MM.1S (cell line): Measurements from ENCODE around the gene MMP15.

Experiments
- DNase-seq: peaks from one replicate; pipeline ENCODE4 v3.0.0-alpha.2; 2015
- H2AFZ ChIP-seq: fragments of 300-600 bp; sonication (generic); 2 replicates; pipeline ENCODE4 v1.6.0; 2016; ENCODE audit warnings: antibody characterized with exemption, low read length
- H3F3A ChIP-seq: fragments of 300-600 bp; sonication (generic); 2 replicates; pipeline ENCODE4 v1.6.1; 2016; ENCODE audit warnings: mild to moderate bottlenecking, antibody characterized with exemption, low read length, moderate library complexity, mixed read lengths; ENCODE audit not compliant: insufficient read depth
- H3K27ac ChIP-seq: fragments of 300-600 bp; sonication (generic); 2 replicates; pipeline ENCODE4 v1.5.1; 2016; ENCODE audit warnings: mild to moderate bottlenecking, low read length
- H3K27me3 ChIP-seq: fragments of 300-600 bp; sonication (generic); replicated peaks from 2 replicates; pipeline ENCODE4 v1.6.0; 2016; ENCODE audit warnings: low read length; ENCODE audit not compliant: insufficient read depth
- H3K36me3 ChIP-seq: fragments of 300-600 bp; sonication (generic); replicated peaks from 2 replicates; pipeline ENCODE4 v1.6.1; 2016; ENCODE audit warnings: mild to moderate bottlenecking, low read length, mixed read lengths; ENCODE audit not compliant: insufficient read depth
- H3K4me1 ChIP-seq: fragments of 300-600 bp; sonication (generic); 2 replicates; pipeline ENCODE4 v1.6.1; 2016; ENCODE audit warnings: low read length, mixed read lengths
- H3K4me2 ChIP-seq: fragments of 300-600 bp; sonication (generic); 2 replicates; pipeline ENCODE4 v1.6.0; 2016; ENCODE audit warnings: low read depth, low read length
- H3K4me3 ChIP-seq: fragments of 300-600 bp; sonication (generic); 2 replicates; pipeline ENCODE4 v1.5.1; 2016; ENCODE audit warnings: low read length, mixed read lengths
- H3K79me2 ChIP-seq: fragments of 300-600 bp; sonication (generic); 2 replicates; pipeline ENCODE4 v1.6.1; 2016; ENCODE audit warnings: mixed run types, low read length, mixed read lengths
- H3K9ac ChIP-seq: fragments of 300-600 bp; sonication (generic); 2 replicates; pipeline ENCODE4 v1.6.1; 2016; ENCODE audit warnings: low read length, mixed read lengths
- H3K9me2 ChIP-seq: fragments of 300-600 bp; sonication (generic); replicated peaks from 2 replicates; pipeline ENCODE4 v1.6.1; 2016; ENCODE audit warnings: mild to moderate bottlenecking, low read length, mixed read lengths; ENCODE audit not compliant: insufficient read depth
- H3K9me3 ChIP-seq: fragments of 300-600 bp; sonication (generic); replicated peaks from 2 replicates; pipeline ENCODE4 v1.6.1; 2016; ENCODE audit warnings: mild to moderate bottlenecking, low read length, mixed read lengths; ENCODE audit not compliant: insufficient read depth
- H4K20me1 ChIP-seq: fragments of 300-600 bp; sonication (generic); 2 replicates; pipeline ENCODE4 v1.6.1; 2016; ENCODE audit warnings: mild to moderate bottlenecking, low read length, moderate library complexity, mixed read lengths; ENCODE audit not compliant: insufficient read depth
- CTCF ChIP-seq: fragments of 300-600 bp; sonication (generic); IDR thresholded peaks from 2 replicates; pipeline ENCODE4 v1.5.1; 2016; ENCODE audit warnings: antibody characterized with exemption, low read length, mixed read lengths
- EZH2 ChIP-seq: fragments of 300-600 bp; sonication (generic); optimal IDR thresholded peaks from 2 replicates; pipeline ENCODE3; 2017; ENCODE audit warnings: low read depth, mild to moderate bottlenecking, antibody characterized with exemption, low read length, mixed read lengths
- EZH2phosphoT487 ChIP-seq: fragments of 300-600 bp; sonication (generic); IDR thresholded peaks from 2 replicates; pipeline ENCODE4 v1.6.1; 2018; ENCODE audit warnings: antibody characterized with exemption, low read length

The MMP15 gene

GRCh38 chr16:58045096-58045495 lies 19.5 kb downstream of the MMP15 start:
- H3K27ac ChIP-seq, result no peak overlapping the region
- no peaks in the 10 kb centered on the region for H4K20me1 ChIP-seq
- H3K27me3 ChIP-seq, result no peaks in the 10 kb centered on the region
- no peaks in the 10 kb centered on the region for H3K9me2 ChIP-seq
- no peak for TF ChIP-seq EZH2
- no peak for TF ChIP-seq CTCF
- no peak for TF ChIP-seq EZH2phosphoT487
- no peak overlapping the region for H3K9ac ChIP-seq
- no peaks in the 10 kb centered on the region for H3K36me3 ChIP-seq
- no peaks in the 10 kb centered on the region for H3K4me1 ChIP-seq
- no peak overlapping the region for H3K4me2 ChIP-seq
- H3K4me3 ChIP-seq, result no peak overlapping the region
- H2AFZ ChIP-seq, result no peak overlapping the region
- no peaks in the 10 kb centered on the region for H3F3A ChIP-seq
- DNase-seq, result no peak
- no peaks in the 10 kb centered on the region for H3K79me2 ChIP-seq
- H3K9me3 ChIP-seq, result no peaks in the 10 kb centered on the region

GRCh38 chr16:58046054-58046881 lies 20.7 kb downstream of the MMP15 start:
- H3K79me2 ChIP-seq, result no peaks in the 10 kb centered on the region
- H3K9ac ChIP-seq, result no peak overlapping the region
- no peaks in the 10 kb centered on the region; the same call in 1 of the 2 replicates for H3K27me3 ChIP-seq
- no peak for DNase-seq
- no peak overlapping the region for H3K27ac ChIP-seq
- H3K36me3 ChIP-seq, result no peaks in the 10 kb centered on the region
- no peak overlapping the region for H3K4me2 ChIP-seq
- no peaks in the 10 kb centered on the region for H3K4me1 ChIP-seq
- H2AFZ ChIP-seq, result no peak overlapping the region
- no peak for TF ChIP-seq EZH2phosphoT487
- no peak for TF ChIP-seq EZH2
- TF ChIP-seq CTCF, result no peak
- no peak overlapping the region for H3K4me3 ChIP-seq
- H3K9me3 ChIP-seq, result no peaks in the 10 kb centered on the region
- H4K20me1 ChIP-seq, result no peaks in the 10 kb centered on the region
- H3K9me2 ChIP-seq, result no peaks in the 10 kb centered on the region
- H3F3A ChIP-seq, result no peaks in the 10 kb centered on the region

- Histone ChIP-seq H4K20me1 (no peaks in the 10 kb centered on the region), H3K27ac (no peak overlapping the region), H3K4me2 (no peak overlapping the region), H3K9me3 (no peaks in the 10 kb centered on the region), H3K4me1 (no peaks in the 10 kb centered on the region), H3F3A (no peaks in the 10 kb centered on the region), H3K36me3 (no peaks in the 10 kb centered on the region), H3K4me3 (no peak overlapping the region), H3K9ac (no peak overlapping the region), H3K27me3 (no peaks in the 10 kb centered on the region; the same call in 1 of the 2 replicates), H3K9me2 (no peaks in the 10 kb centered on the region), H3K79me2 (no peaks in the 10 kb centered on the region), H2AFZ (no peak overlapping the region)
- TF ChIP-seq CTCF (no peak), EZH2phosphoT487 (no peak), EZH2 (no peak)
- no peak for DNase-seq
Measured at GRCh38 chr16:58046936-58047335, 21.4 kb downstream of the MMP15 start.
